ENCODE results near the gene NISCH. TPM values are rescaled to one million over a fixed set of nuclear protein-coding genes. Genes with fewer than 3 reads are reported as not detected.

The NISCH gene
- total and polyA plus RNA-seq, 5 donors from 2014 or later: 12.6 to 168 (median 16.4) TPM

GRCh38 chr3:52472239-52473000, 17.0 kb downstream of the NISCH start:
- H3K4me1 ChIP-seq (ENCODE audit: control insufficient read depth, insufficient read depth, low read length, poor library complexity, severe bottlenecking): no peaks in the 10 kb centered on the region
- no peak overlapping the region for H3K27ac Mint-ChIP-seq
- H3K27me3 ChIP-seq (ENCODE audit: control insufficient read depth, insufficient read depth, low read length): no peaks in the 10 kb centered on the region
- DNase-seq (no peak), ATAC-seq (ENCODE audit: low read depth in 2 of 2) (no peak)
- H3K36me3 ChIP-seq (ENCODE audit: control insufficient read depth, insufficient read depth, low read length): peaks cover 77% of the 10 kb centered on the region
- H3K27me3 Mint-ChIP-seq: no peaks in the 10 kb centered on the region
- peaks cover 15% of the 10 kb centered on the region for H3K36me3 Mint-ChIP-seq
- no peaks in the 10 kb centered on the region for H3K9me3 Mint-ChIP-seq
- H3K27ac ChIP-seq (ENCODE audit: insufficient read depth, low read length, poor library complexity, severe bottlenecking): no peak overlapping the region
- H3K4me3 ChIP-seq (ENCODE audit: low read depth, low read length): no peak overlapping the region
- peaks cover 0 to 10% (median 7%) of the 10 kb centered on the region in 4 donors for H3K4me1 Mint-ChIP-seq
- no peaks in the 10 kb centered on the region for H3K9me3 ChIP-seq (ENCODE audit: control insufficient read depth in 2 of 2, low read length in 2 of 2)
- H3K4me3 Mint-ChIP-seq: no peak overlapping the region

GRCh38 chr3:52473026-52473425, 17.6 kb downstream of the NISCH start:
- H3K4me1 ChIP-seq (ENCODE audit: control insufficient read depth, insufficient read depth, low read length, poor library complexity, severe bottlenecking): no peaks in the 10 kb centered on the region
- no peak overlapping the region for H3K4me3 ChIP-seq (ENCODE audit: low read depth, low read length)
- no peak overlapping the region for H3K4me3 Mint-ChIP-seq
- H3K36me3 ChIP-seq (ENCODE audit: control insufficient read depth, insufficient read depth, low read length): peaks cover 83% of the 10 kb centered on the region
- H3K27ac Mint-ChIP-seq: no peak overlapping the region
- peaks cover 0 to 10% (median 6%) of the 10 kb centered on the region in 4 donors for H3K4me1 Mint-ChIP-seq
- ATAC-seq (ENCODE audit: low read depth in 2 of 2): no peak
- H3K27me3 Mint-ChIP-seq: no peaks in the 10 kb centered on the region
- H3K27ac ChIP-seq (ENCODE audit: insufficient read depth, low read length, poor library complexity, severe bottlenecking): no peak overlapping the region
- H3K9me3 ChIP-seq (ENCODE audit: control insufficient read depth in 2 of 2, low read length in 2 of 2): no peaks in the 10 kb centered on the region
- no peak for DNase-seq
- H3K27me3 ChIP-seq (ENCODE audit: control insufficient read depth, insufficient read depth, low read length): no peaks in the 10 kb centered on the region
- H3K9me3 Mint-ChIP-seq: no peaks in the 10 kb centered on the region
- H3K36me3 Mint-ChIP-seq: peaks cover 17% of the 10 kb centered on the region

- Mint-ChIP-seq H3K27ac (no peak overlapping the region), H3K9me3 (no peaks in the 10 kb centered on the region), H3K4me3 (no peak overlapping the region), H3K4me1 (no peaks in the 10 kb centered on the region), H3K36me3 (peaks cover 15% of the 10 kb centered on the region), H3K27me3 (no peaks in the 10 kb centered on the region)
- no peak overlapping the region for H3K4me3 ChIP-seq (ENCODE audit: low read depth, low read length)
- ATAC-seq (ENCODE audit: low read depth in 2 of 2): no peak
- no peaks in the 10 kb centered on the region for H3K4me1 ChIP-seq (ENCODE audit: control insufficient read depth, insufficient read depth, low read length, poor library complexity, severe bottlenecking)
- DNase-seq: no peak
- peaks cover 89% of the 10 kb centered on the region for H3K36me3 ChIP-seq (ENCODE audit: control insufficient read depth, insufficient read depth, low read length)
- H3K9me3 ChIP-seq (ENCODE audit: control insufficient read depth in 2 of 2, low read length in 2 of 2): no peaks in the 10 kb centered on the region
- H3K27me3 ChIP-seq (ENCODE audit: control insufficient read depth, insufficient read depth, low read length): no peaks in the 10 kb centered on the region
- no peak overlapping the region for H3K27ac ChIP-seq (ENCODE audit: insufficient read depth, low read length, poor library complexity, severe bottlenecking)
These were observed 21.8 kb downstream of the NISCH start for GRCh38 chr3:52477076-52477795.

GRCh38 chr3:52477796-52478095, 22.3 kb downstream of the NISCH start:
- Mint-ChIP-seq H3K27me3 (no peaks in the 10 kb centered on the region), H3K4me3 (no peak overlapping the region), H3K9me3 (no peaks in the 10 kb centered on the region), H3K4me1 (no peaks in the 10 kb centered on the region), H3K36me3 (peaks cover 14% of the 10 kb centered on the region), H3K27ac (no peak overlapping the region)
- Histone ChIP-seq H3K36me3 (ENCODE audit: control insufficient read depth, insufficient read depth, low read length) (peaks cover 84% of the 10 kb centered on the region), H3K4me1 (ENCODE audit: control insufficient read depth, insufficient read depth, low read length, poor library complexity, severe bottlenecking) (no peaks in the 10 kb centered on the region), H3K27ac (ENCODE audit: insufficient read depth, low read length, poor library complexity, severe bottlenecking) (no peak overlapping the region), H3K9me3 (ENCODE audit: control insufficient read depth in 2 of 2, low read length in 2 of 2) (no peaks in the 10 kb centered on the region), H3K27me3 (ENCODE audit: control insufficient read depth, insufficient read depth, low read length) (no peaks in the 10 kb centered on the region), H3K4me3 (ENCODE audit: low read depth, low read length) (no peak overlapping the region)
- DNase-seq (no peak), ATAC-seq (ENCODE audit: low read depth in 2 of 2) (no peak)

- Mint-ChIP-seq H3K4me1 (no peaks in the 10 kb centered on the region), H3K36me3 (peaks cover 15% of the 10 kb centered on the region), H3K27me3 (no peaks in the 10 kb centered on the region), H3K4me3 (no peak overlapping the region), H3K9me3 (no peaks in the 10 kb centered on the region), H3K27ac (no peak overlapping the region)
- DNase-seq: no peak
- no peak overlapping the region for H3K4me3 ChIP-seq (ENCODE audit: low read depth, low read length)
- no peak overlapping the region for H3K27ac ChIP-seq (ENCODE audit: insufficient read depth, low read length, poor library complexity, severe bottlenecking)
- H3K9me3 ChIP-seq (ENCODE audit: control insufficient read depth in 2 of 2, low read length in 2 of 2): no peaks in the 10 kb centered on the region
- ATAC-seq (ENCODE audit: low read depth in 2 of 2): no peak
- H3K4me1 ChIP-seq (ENCODE audit: control insufficient read depth, insufficient read depth, low read length, poor library complexity, severe bottlenecking): no peaks in the 10 kb centered on the region
- no peaks in the 10 kb centered on the region for H3K27me3 ChIP-seq (ENCODE audit: control insufficient read depth, insufficient read depth, low read length)
- peaks cover 71% of the 10 kb centered on the region for H3K36me3 ChIP-seq (ENCODE audit: control insufficient read depth, insufficient read depth, low read length)
These were observed 23.9 kb downstream of the NISCH start for GRCh38 chr3:52479037-52479876.

GRCh38 chr3:52479877-52480575, 24.6 kb downstream of the NISCH start:
- no peak overlapping the region for H3K4me3 ChIP-seq (ENCODE audit: low read depth, low read length)
- DNase-seq (no peak), ATAC-seq (ENCODE audit: low read depth in 2 of 2) (no peak)
- Mint-ChIP-seq H3K27ac (no peak overlapping the region), H3K36me3 (peaks cover 16% of the 10 kb centered on the region), H3K4me1 (no peaks in the 10 kb centered on the region), H3K27me3 (no peaks in the 10 kb centered on the region), H3K4me3 (no peak overlapping the region), H3K9me3 (no peaks in the 10 kb centered on the region)
- no peaks in the 10 kb centered on the region for H3K27me3 ChIP-seq (ENCODE audit: control insufficient read depth, insufficient read depth, low read length)
- H3K4me1 ChIP-seq (ENCODE audit: control insufficient read depth, insufficient read depth, low read length, poor library complexity, severe bottlenecking): no peaks in the 10 kb centered on the region
- H3K27ac ChIP-seq (ENCODE audit: insufficient read depth, low read length, poor library complexity, severe bottlenecking): no peak overlapping the region
- peaks cover 66% of the 10 kb centered on the region for H3K36me3 ChIP-seq (ENCODE audit: control insufficient read depth, insufficient read depth, low read length)
- H3K9me3 ChIP-seq (ENCODE audit: control insufficient read depth in 2 of 2, low read length in 2 of 2): no peaks in the 10 kb centered on the region

Data from CD4-positive, CD25-positive, alpha-beta regulatory T cell (primary cell).